ENCODE results near the gene TMCC1. TPM values are rescaled to one million over a fixed set of nuclear protein-coding genes. Genes with fewer than 3 reads are reported as not detected.

Gene TMCC1
- total RNA-seq, 2 donors from 2014 or later, result 20.0 to 21.7 TPM

GRCh38 chr3:129638481-129638880, 255.0 kb downstream of the TMCC1 start:
- TF ChIP-seq, protein P1, sequence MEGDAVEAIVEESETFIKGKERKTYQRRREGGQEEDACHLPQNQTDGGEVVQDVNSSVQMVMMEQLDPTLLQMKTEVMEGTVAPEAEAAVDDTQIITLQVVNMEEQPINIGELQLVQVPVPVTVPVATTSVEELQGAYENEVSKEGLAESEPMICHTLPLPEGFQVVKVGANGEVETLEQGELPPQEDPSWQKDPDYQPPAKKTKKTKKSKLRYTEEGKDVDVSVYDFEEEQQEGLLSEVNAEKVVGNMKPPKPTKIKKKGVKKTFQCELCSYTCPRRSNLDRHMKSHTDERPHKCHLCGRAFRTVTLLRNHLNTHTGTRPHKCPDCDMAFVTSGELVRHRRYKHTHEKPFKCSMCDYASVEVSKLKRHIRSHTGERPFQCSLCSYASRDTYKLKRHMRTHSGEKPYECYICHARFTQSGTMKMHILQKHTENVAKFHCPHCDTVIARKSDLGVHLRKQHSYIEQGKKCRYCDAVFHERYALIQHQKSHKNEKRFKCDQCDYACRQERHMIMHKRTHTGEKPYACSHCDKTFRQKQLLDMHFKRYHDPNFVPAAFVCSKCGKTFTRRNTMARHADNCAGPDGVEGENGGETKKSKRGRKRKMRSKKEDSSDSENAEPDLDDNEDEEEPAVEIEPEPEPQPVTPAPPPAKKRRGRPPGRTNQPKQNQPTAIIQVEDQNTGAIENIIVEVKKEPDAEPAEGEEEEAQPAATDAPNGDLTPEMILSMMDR (IDR thresholded peaks at IDR 0.05), result no peak
- Histone ChIP-seq H3K9me3 (no peaks in the 10 kb centered on the region), H3K4me1 (no peaks in the 10 kb centered on the region), H3K36me3 (no peaks in the 10 kb centered on the region), H3K27me3 (no peaks in the 10 kb centered on the region), H3K27ac (no peak overlapping the region), H3K4me3 (no peak overlapping the region)
- DNase-seq (ENCODE audit: low spot score), result no peak

DNA sequence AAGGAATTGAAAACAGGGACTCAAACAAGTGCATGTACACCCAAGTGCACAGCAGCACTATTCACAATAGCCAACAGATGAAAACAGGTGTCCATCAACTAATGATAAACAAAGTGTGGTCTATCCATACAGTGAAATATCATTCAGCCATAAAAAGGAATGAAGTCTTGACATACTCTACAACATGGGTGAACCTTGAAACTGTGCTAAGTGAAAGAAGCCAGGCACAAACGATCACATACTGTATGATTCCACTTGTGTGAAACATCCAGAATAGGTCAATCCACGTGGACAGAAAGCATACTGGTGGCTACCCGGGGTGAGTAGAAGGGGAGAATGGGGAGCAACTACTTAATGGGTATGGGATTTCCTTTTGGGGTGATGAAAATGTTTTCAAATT, 257.4 kb downstream of the TMCC1 start:
- H3K4me1 ChIP-seq, result no peaks in the 10 kb centered on the region
- H3K36me3 ChIP-seq, result no peaks in the 10 kb centered on the region
- no peak for DNase-seq (ENCODE audit: low spot score)
- H3K9me3 ChIP-seq, result no peaks in the 10 kb centered on the region
- TF ChIP-seq, protein P1 (IDR thresholded peaks at IDR 0.05), result no peak
- no peak overlapping the region for H3K4me3 ChIP-seq
- no peak overlapping the region for H3K27ac ChIP-seq
- no peaks in the 10 kb centered on the region for H3K27me3 ChIP-seq

- no peaks in the 10 kb centered on the region for H3K9me3 ChIP-seq
Measured at GRCh38 chr3:129635656-129636055, 257.9 kb downstream of the TMCC1 start.

GRCh38 chr3:129633751-129634481, 259.6 kb downstream of the TMCC1 start:
- H3K27me3 ChIP-seq, result no peaks in the 10 kb centered on the region
- H3K27ac ChIP-seq, result no peak overlapping the region
- no peak overlapping the region for H3K4me3 ChIP-seq
- no peaks in the 10 kb centered on the region for H3K4me1 ChIP-seq
- H3K36me3 ChIP-seq, result no peaks in the 10 kb centered on the region
- H3K9me3 ChIP-seq, result no peaks in the 10 kb centered on the region
- DNase-seq (ENCODE audit: low spot score), result no peak
- TF ChIP-seq, protein P1 (IDR thresholded peaks at IDR 0.05), result no peak

More at GRCh38 chr3:129635656-129636055, 257.9 kb downstream of the TMCC1 start:
- Histone ChIP-seq H3K27me3 (no peaks in the 10 kb centered on the region), H3K4me3 (no peak overlapping the region), H3K4me1 (no peaks in the 10 kb centered on the region), H3K27ac (no peak overlapping the region), H3K36me3 (no peaks in the 10 kb centered on the region)
- TF ChIP-seq, protein P1 (IDR thresholded peaks at IDR 0.05), result no peak
- DNase-seq (ENCODE audit: low spot score), result no peak

DNA sequence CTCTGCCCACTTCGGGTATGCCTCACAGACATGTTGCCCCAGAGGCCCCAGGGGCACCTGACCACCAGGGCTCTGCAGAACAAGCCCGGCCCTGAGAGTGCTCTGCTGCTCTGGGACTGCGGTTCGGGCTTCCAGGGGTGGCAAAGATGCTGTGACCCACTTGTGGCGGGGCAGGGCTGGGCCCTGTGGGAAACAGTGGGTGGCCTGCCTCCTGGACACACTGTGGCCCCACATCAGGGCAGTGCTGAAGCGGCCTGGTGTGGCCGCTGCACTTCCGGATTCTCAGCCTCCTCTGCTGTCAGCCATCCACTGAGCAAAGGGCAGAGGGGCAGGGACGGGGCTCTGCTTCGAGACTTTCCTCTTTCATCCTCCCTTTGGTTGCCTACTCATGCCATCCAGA, 260.5 kb downstream of the TMCC1 start:
- Histone ChIP-seq H3K27me3 (no peaks in the 10 kb centered on the region), H3K9me3 (no peaks in the 10 kb centered on the region), H3K4me3 (no peak overlapping the region), H3K36me3 (no peaks in the 10 kb centered on the region), H3K4me1 (peaks cover 0 to 4% of the 10 kb centered on the region in 2 donors), H3K27ac (no peak overlapping the region)
- DNase-seq (ENCODE audit: low spot score), result no peak
- TF ChIP-seq, protein P1 (IDR thresholded peaks at IDR 0.05), result no peak

DNA sequence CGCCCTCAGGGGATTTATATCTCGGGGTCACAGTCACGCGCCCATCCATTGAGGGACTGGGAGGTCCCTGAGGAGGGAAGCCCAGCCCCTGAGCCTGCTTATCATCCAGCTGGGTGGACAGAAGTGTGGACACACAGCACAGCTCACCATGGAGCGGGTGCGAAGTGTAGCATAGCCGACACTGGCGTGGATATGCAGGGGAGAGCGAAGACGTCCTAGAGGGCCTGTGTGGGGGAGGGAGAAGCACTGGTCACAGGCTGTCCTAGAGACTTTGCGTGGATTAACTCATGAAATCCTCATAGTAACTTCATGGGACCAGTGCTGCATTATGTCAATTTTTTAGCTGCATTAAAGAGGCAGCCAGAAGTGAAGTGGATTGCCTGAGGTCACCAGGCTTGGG, 261.0 kb downstream of the TMCC1 start:
- H3K27me3 ChIP-seq, result no peaks in the 10 kb centered on the region
- H3K27ac ChIP-seq, result no peak overlapping the region
- H3K9me3 ChIP-seq, result no peaks in the 10 kb centered on the region
- no peak for DNase-seq (ENCODE audit: low spot score)
- no peak overlapping the region for H3K4me3 ChIP-seq
- TF ChIP-seq, protein P1 (IDR thresholded peaks at IDR 0.05), result no peak
- peaks cover 0 to 6% of the 10 kb centered on the region in 2 donors for H3K4me1 ChIP-seq
- no peaks in the 10 kb centered on the region for H3K36me3 ChIP-seq
